Measurements from ENCODE around the gene SDSL.

- TF ChIP-seq ARNTL (CRISPR knock-in tag; IDR thresholded peaks at IDR 0.05; ENCODE audit: borderline replicate concordance, low read depth) (no peak), BACH2 (CRISPR knock-in tag; IDR thresholded peaks at IDR 0.05; ENCODE audit: borderline replicate concordance) (no peak), SNAI2 (CRISPR knock-in tag; IDR thresholded peaks at IDR 0.05) (no peak)
Measured at GRCh38 chr12:113482334-113482733, 60.2 kb downstream of the SDSL start.
